K562 (cell line): ENCODE results near the gene TBX6. TPM values are rescaled to one million over a fixed set of nuclear protein-coding genes. Genes with fewer than 3 reads are reported as not detected.

Experiments
- ATAC-seq: fragments of 200-7000 bp; cut with Tn5 transposase; 3 replicates; pipeline ENCODE4 v1.9.1; 2020; ENCODE audit warnings: moderate library complexity
- BruUV-seq: library from RNA; stranded (reverse); fragments of 400-500 nt; replicated peaks from 2 replicates; lab custom pipeline; 2021; lab: Mats Ljungman, UMichigan
- CTCF ChIA-PET: fragments of 300-600 bp; formaldehyde crosslinking; extraction: SDS; loops from one replicate; lab custom pipeline; 2021; ENCODE audit warnings: low intra/inter-chr PET ratio; lab: Yijun Ruan, JAX
- POLR2A ChIA-PET: fragments of 300-600, 350-650 bp; sonication (Branson Sonifier 250); formaldehyde crosslinking; extraction: SDS; loops from one replicate; lab custom pipeline; 2021; ENCODE audit warnings: antibody characterized with exemption, inconsistent platforms; lab: Yijun Ruan, JAX
- DNase-seq, 4 experiments: peaks; one replicate each; pipeline versions ENCODE4 v3.0.0 to v3.0.0-alpha.2; 2011 to 2018; ENCODE audit warnings: low spot score in 3 of 4, mixed read lengths in 3 of 4; ENCODE audit errors: extremely low read depth in 1 of 4
- FAIRE-seq: peaks from 2 replicates; lab custom pipeline; 2011; peaks lifted over from hg19 to GRCh38; lab: Jason Lieb, UNC
- H2AFZ ChIP-seq: 2 replicates; pipeline ENCODE4 v1.6.0; 2011; ENCODE audit warnings: low read depth, low read length, control low read depth, inconsistent platforms
- H3K27ac ChIP-seq: fragments of 200-600 bp; 3 replicates; pipeline ENCODE4 v1.8.0; 2011; ENCODE audit warnings: low read depth, mild to moderate bottlenecking, control low read depth, inconsistent platforms, low read length, moderate library complexity, mixed read lengths; ENCODE audit errors: extremely low read depth
- H3K27me3 ChIP-seq, 2 experiments: fragments of 300-600 bp in 1 of 2; 2 replicates in 1 of 2; 3 replicates in 1 of 2; pipeline versions ENCODE4 v1.6.0 to v1.8.0; 2011; ENCODE audit warnings: inconsistent platforms in 2 of 2, low read length in 2 of 2, mild to moderate bottlenecking in 1 of 2, mixed read lengths in 1 of 2, moderate library complexity in 1 of 2; ENCODE audit not compliant: control insufficient read depth in 2 of 2, insufficient read depth in 2 of 2
- H3K36me3 ChIP-seq: fragments of 300-600 bp; 3 replicates; pipeline ENCODE4 v1.8.0; 2011; ENCODE audit warnings: mild to moderate bottlenecking, low read length, inconsistent platforms; ENCODE audit not compliant: control insufficient read depth, insufficient read depth
- H3K4me1 ChIP-seq, 2 experiments: fragments of 200-600 bp in 1 of 2; replicated peaks in 1 of 2; 2 replicates in 1 of 2; 3 replicates in 1 of 2; pipeline versions ENCODE4 v1.5.1 to v1.8.0; 2011; ENCODE audit warnings: inconsistent platforms in 2 of 2, low read length in 2 of 2, mild to moderate bottlenecking in 1 of 2, mixed read lengths in 1 of 2, moderate library complexity in 1 of 2; ENCODE audit not compliant: control insufficient read depth in 2 of 2, insufficient read depth in 2 of 2
- H3K4me2 ChIP-seq: 2 replicates; pipeline ENCODE4 v1.6.1; 2011; ENCODE audit warnings: low read length, control low read depth, inconsistent platforms, mixed read lengths; ENCODE audit not compliant: insufficient read depth
- H3K4me3 ChIP-seq: fragments of 200-600 bp; sonication (generic), shearing (Covaris generic); 2 replicates; pipeline ENCODE4 v1.5.1; 2016; ENCODE audit warnings: control low read depth, inconsistent platforms
- H3K79me2 ChIP-seq: fragments of 200-600 bp; 3 replicates; pipeline ENCODE4 v1.8.0; 2011; ENCODE audit warnings: low read length, inconsistent platforms; ENCODE audit not compliant: control insufficient read depth, insufficient read depth
- H3K9ac ChIP-seq, 2 experiments: 2 replicates each; pipeline versions ENCODE4 v1.6.0 to v1.6.1; 2011; ENCODE audit warnings: low read depth in 2 of 2, low read length in 2 of 2, control low read depth in 1 of 2, inconsistent platforms in 1 of 2, mild to moderate bottlenecking in 1 of 2, mixed read lengths in 1 of 2; ENCODE audit not compliant: insufficient read depth in 1 of 2
- H3K9me1 ChIP-seq: one replicate; pipeline ENCODE4 v1.6.0; 2011; ENCODE audit warnings: inconsistent platforms, mild to moderate bottlenecking, low read length, moderate library complexity; ENCODE audit not compliant: control insufficient read depth, insufficient read depth
- H3K9me3 ChIP-seq: replicated peaks from 2 replicates; pipeline ENCODE4 v1.5.1; 2011; ENCODE audit warnings: low read depth, low read length, inconsistent platforms; ENCODE audit not compliant: control insufficient read depth, insufficient read depth
- H4K20me1 ChIP-seq: replicated peaks from 2 replicates; pipeline ENCODE4 v1.6.1; 2011; ENCODE audit warnings: low read length, inconsistent platforms, mixed read lengths; ENCODE audit not compliant: control insufficient read depth, insufficient read depth
- DACH1 ChIP-seq: fragments of 450-650 bp; IDR thresholded peaks from 2 replicates; pipeline ENCODE4 v1.6.1; 2018; ENCODE audit not compliant: partially characterized antibody
- DNMT1 ChIP-seq: fragments of 450-650 bp; IDR thresholded peaks from 2 replicates; pipeline ENCODE4 v1.6.1; 2016; ENCODE audit warnings: antibody characterized with exemption, mild to moderate bottlenecking
- FOXO4 ChIP-seq: fragments of 450-650 bp; formaldehyde crosslinking; IDR thresholded peaks from 2 replicates; pipeline ENCODE4 v1.4.0; 2020; ENCODE audit warnings: mild to moderate bottlenecking, moderate library complexity
- KDM2B ChIP-seq: fragments of 250-450 bp; sonication (Bioruptor Pico); IDR thresholded peaks from 2 replicates; pipeline ENCODE4 v1.8.0; 2021; ENCODE audit warnings: mild to moderate bottlenecking, moderate library complexity
- MEF2D ChIP-seq: conservative IDR thresholded peaks from 2 replicates; pipeline ENCODE4 v1.6.1; 2016; ENCODE audit warnings: low read depth, missing genetic modification characterization, missing compliant biosample characterization
- RBM34 ChIP-seq: fragments of 200-400 bp; formaldehyde crosslinking; IDR thresholded peaks from 2 replicates; pipeline ENCODE4 v1.6.1; 2018; ENCODE audit warnings: low read length, borderline replicate concordance; ENCODE audit not compliant: insufficient read depth
- STAT5A ChIP-seq: IDR thresholded peaks from 2 replicates; pipeline ENCODE4 v1.6.1; 2012; ENCODE audit warnings: low read length, inconsistent platforms, borderline replicate concordance
- TGIF2 ChIP-seq: sonication (generic); formaldehyde crosslinking; IDR thresholded peaks from 2 replicates; pipeline ENCODE4 v1.8.1; 2022; ENCODE audit warnings: mild to moderate bottlenecking, missing genetic modification reagents, moderate library complexity
- ZBED1 ChIP-seq: IDR thresholded peaks from 2 replicates; pipeline ENCODE4 v1.6.1; 2014
- ZNF197 ChIP-seq: fragments of 200-800 bp; sonication (Bioruptor generic); IDR thresholded peaks from 2 replicates; pipeline ENCODE4 v1.6.1; 2016; ENCODE audit warnings: low read depth, missing genetic modification characterization, missing compliant biosample characterization
- ZNF232 ChIP-seq: sonication (generic); formaldehyde crosslinking; IDR thresholded peaks from 2 replicates; pipeline ENCODE4 v1.8.0; 2022; ENCODE audit warnings: mild to moderate bottlenecking, missing genetic modification reagents
- ZNF57 ChIP-seq: fragments of 450-650 bp; formaldehyde crosslinking; IDR thresholded peaks from 2 replicates; pipeline ENCODE4 v1.4.0; 2020; ENCODE audit warnings: mild to moderate bottlenecking, moderate library complexity
- ZNF586 ChIP-seq: fragments of 450-650 bp; formaldehyde crosslinking; conservative IDR thresholded peaks from 2 replicates; pipeline ENCODE4 v1.4.0; 2020; ENCODE audit warnings: mild to moderate bottlenecking, moderate library complexity
- ZNF589 ChIP-seq: fragments of 200-800 bp; sonication (Bioruptor generic); IDR thresholded peaks from 2 replicates; pipeline ENCODE4 v1.6.1; 2016; ENCODE audit warnings: low read depth, missing genetic modification characterization, missing compliant biosample characterization
- ZNF830 ChIP-seq: fragments of 250-450 bp; sonication (Bioruptor Pico); IDR thresholded peaks from 2 replicates; pipeline ENCODE4 v1.5.0; 2021; ENCODE audit warnings: mild to moderate bottlenecking
- WGBS: fragments of 100-300 bp; shearing (Covaris generic); methylation state at CpG from one replicate; pipeline ENCODE4 v1.1.6; 2016; ENCODE audit warnings: low coverage, mixed read lengths; ENCODE audit not compliant: insufficient coverage; ENCODE audit errors: missing lambda C conversion rate; 5-methylcytosine and 5-hydroxymethylcytosine counted together
- in situ Hi-C: fragments of 300-500 bp; cut with MboI; formaldehyde crosslinking; loops from 4 replicates; pipeline ENCODE4 v1.15.0; 2018; ENCODE audit warnings: inconsistent platforms, mixed read lengths
- intact Hi-C: fragments of 100-400 bp; cut with micrococcal nuclease; formaldehyde crosslinking; loops from 2 replicates; pipeline ENCODE4 v1.14.2; 2022
- polyA plus RNA-seq, 8 experiments: library from polyadenylated mRNA; depleted of rRNA in 4 of 8; stranded (reverse) in 5 of 8; unstranded in 3 of 8; fragments of >200 nt; fragmentation: Nextera tagmentation in 2 of 8; fragmentation: Illumina TruSeq in 1 of 8; extraction: Ambion mirVana in 2 of 8; extraction: Trizol in 1 of 8; gene quantifications; 2 replicates each; pipeline versions ENCODE4 v1.2.1 to v1.2.3, GENCODE V29; 2011 to 2014; ENCODE audit warnings: inconsistent platforms in 1 of 8, missing spikeins in 1 of 8
- total RNA-seq, 7 experiments: library from RNA; depleted of rRNA in 6 of 7; stranded (reverse); fragments of >200 nt in 6 of 7; fragmentation: Illumina TruSeq in 2 of 7; extraction: Trizol in 2 of 7; gene quantifications; 2 replicates each; pipeline versions ENCODE4 v1.2.1 to v1.2.3, GENCODE V29; 2011 to 2021; ENCODE audit warnings: low replicate concordance in 1 of 7
- TF ChIP-seq, protein P1 (sequence below): fragments of 450-650 bp; IDR thresholded peaks from 2 replicates; pipeline ENCODE4 v1.6.1; 2016; ENCODE audit warnings: antibody characterized with exemption
- TF ChIP-seq, protein P2 (sequence below): fragments of 450-650 bp; conservative IDR thresholded peaks from 2 replicates; pipeline ENCODE4 v1.6.1; 2016; ENCODE audit warnings: missing genetic modification characterization, low read depth, mild to moderate bottlenecking, control low read depth, missing compliant biosample characterization

Gene TBX6
- total and polyA plus RNA-seq, 9 of the 15 experiments (the other 6 are each of a cell fraction or from before 2014, with no cell fraction given): 0.07 to 0.58 (median 0.11) TPM; not detected in 2

- Histone ChIP-seq H2AFZ (no peak overlapping the region), H3K9me1 (peaks cover 2% of the 10 kb centered on the region), H3K9ac (peak overlapping the region in 1 of 2 experiments; percentile 73; a peak in 1 of 4 replicates), H3K36me3 (peaks cover 3% of the 10 kb centered on the region; the same call in 2 of the 3 replicates), H3K4me1 (peaks cover 4 to 8% of the 10 kb centered on the region in 2 experiments; a peak in 4 of 5 replicates), H3K79me2 (no peaks in the 10 kb centered on the region), H3K27me3 (no peaks in the 10 kb centered on the region), H3K4me3 (no peak overlapping the region), H3K27ac (no peak overlapping the region), H3K4me2 (no peak overlapping the region), H3K9me3 (no peaks in the 10 kb centered on the region), H4K20me1 (no peaks in the 10 kb centered on the region)
- in situ Hi-C loops: no loop called here
- DNase-seq: no peak
- 61% methylated on average over 4 of the region's 4 CpGs for WGBS
- BruUV-seq: no TSS peak
- no peak for TF ChIP-seq RBM34
- no peak for TF ChIP-seq ZNF586
- no peak for TF ChIP-seq STAT5A
- no peak for TF ChIP-seq DACH1
- TF ChIP-seq ZBED1: no peak
- no peak for TF ChIP-seq ZNF57
- TF ChIP-seq, protein P1, sequence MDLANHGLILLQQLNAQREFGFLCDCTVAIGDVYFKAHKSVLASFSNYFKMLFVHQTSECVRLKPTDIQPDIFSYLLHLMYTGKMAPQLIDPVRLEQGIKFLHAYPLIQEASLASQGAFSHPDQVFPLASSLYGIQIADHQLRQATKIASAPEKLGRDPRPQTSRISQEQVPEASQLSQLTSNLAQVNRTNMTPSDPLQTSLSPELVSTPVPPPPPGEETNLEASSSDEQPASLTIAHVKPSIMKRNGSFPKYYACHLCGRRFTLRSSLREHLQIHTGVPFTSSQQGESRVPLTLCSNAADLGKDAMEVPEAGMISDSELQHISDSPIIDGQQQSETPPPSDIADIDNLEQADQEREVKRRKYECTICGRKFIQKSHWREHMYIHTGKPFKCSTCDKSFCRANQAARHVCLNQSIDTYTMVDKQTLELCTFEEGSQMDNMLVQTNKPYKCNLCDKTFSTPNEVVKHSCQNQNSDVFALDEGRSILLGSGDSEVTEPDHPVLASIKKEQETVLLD: no peak
- no peak for TF ChIP-seq TGIF2 (CRISPR knock-in tag)
- no peak for TF ChIP-seq ZNF232 (CRISPR knock-in tag)
- TF ChIP-seq ZNF589: no peak
- no peak for TF ChIP-seq ZNF830 (CRISPR knock-in tag)
- no peak for TF ChIP-seq KDM2B (CRISPR knock-in tag)
- TF ChIP-seq MEF2D: no peak
- no peak for TF ChIP-seq DNMT1
- TF ChIP-seq, protein P2, sequence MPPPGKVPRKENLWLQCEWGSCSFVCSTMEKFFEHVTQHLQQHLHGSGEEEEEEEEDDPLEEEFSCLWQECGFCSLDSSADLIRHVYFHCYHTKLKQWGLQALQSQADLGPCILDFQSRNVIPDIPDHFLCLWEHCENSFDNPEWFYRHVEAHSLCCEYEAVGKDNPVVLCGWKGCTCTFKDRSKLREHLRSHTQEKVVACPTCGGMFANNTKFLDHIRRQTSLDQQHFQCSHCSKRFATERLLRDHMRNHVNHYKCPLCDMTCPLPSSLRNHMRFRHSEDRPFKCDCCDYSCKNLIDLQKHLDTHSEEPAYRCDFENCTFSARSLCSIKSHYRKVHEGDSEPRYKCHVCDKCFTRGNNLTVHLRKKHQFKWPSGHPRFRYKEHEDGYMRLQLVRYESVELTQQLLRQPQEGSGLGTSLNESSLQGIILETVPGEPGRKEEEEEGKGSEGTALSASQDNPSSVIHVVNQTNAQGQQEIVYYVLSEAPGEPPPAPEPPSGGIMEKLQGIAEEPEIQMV (tag): no peak
- TF ChIP-seq ZNF197 (CRISPR knock-in tag): no peak
- TF ChIP-seq FOXO4: no peak
- ChIA-PET POLR2A (interaction anchor here (0.7 to 1.3 kb wide), 2 partner anchors 12 to 25 kb away, joined by 3 to 4 read pairs; partner anchors contain the start of gene TBX6), CTCF (no interaction called here)
- intact Hi-C loops: no loop called here
- FAIRE-seq: no peak
- no peak for ATAC-seq
Observed at GRCh38 chr16:30104090-30104489, 12.4 kb upstream of the TBX6 start.
